Body of pancreas (tissue), 4 donors: ENCODE measurements around the gene PRPF39. TPM values are rescaled to one million over a fixed set of nuclear protein-coding genes. Genes with fewer than 3 reads are reported as not detected.

Experiments used
- ATAC-seq: fragments of 150-250 bp; one replicate; pipeline ENCODE4 v1.9.1; 2016
- DNase-seq, 4 donors: peaks; one replicate each; pipeline ENCODE4 v3.0.0-alpha.2; 2019
- H3K27ac ChIP-seq, 4 donors: fragments of 200-600 bp; sonication (generic); 1 replicate in 3 of 4; 2 replicates in 1 of 4; pipeline versions ENCODE4 v1.5.1 to v1.6.1; 2016 to 2019; ENCODE audit warnings: mild to moderate bottlenecking in 1 of 4, mixed read lengths in 1 of 4, moderate library complexity in 1 of 4
- H3K27me3 ChIP-seq, 2 donors: fragments of 200-600 bp; sonication (generic); one replicate each; pipeline ENCODE4 v1.6.0; 2016; ENCODE audit warnings: mild to moderate bottlenecking in 1 of 2
- H3K36me3 ChIP-seq, 2 donors: fragments of 200-600 bp; sonication (generic); replicated peaks in 1 of 2; 2 replicates each; pipeline ENCODE4 v1.5.1; 2016; ENCODE audit warnings: low read depth in 2 of 2; ENCODE audit not compliant: insufficient read depth in 1 of 2
- H3K4me1 ChIP-seq: fragments of 200-600 bp; sonication (generic); one replicate; pipeline ENCODE4 v1.6.0; 2016
- H3K4me3 ChIP-seq, 2 donors: fragments of 200-600 bp; sonication (generic); 1 replicate in 1 of 2; 2 replicates in 1 of 2; pipeline ENCODE4 v1.5.1; 2016 to 2019
- H3K9me3 ChIP-seq, 3 donors: fragments of 200-600 bp; sonication (generic); 1 replicate in 2 of 3; 2 replicates in 1 of 3; pipeline ENCODE4 v1.5.1; 2016
- CTCF ChIP-seq, 7 experiments: fragments of 450-650 bp in 4 of 7; fragments of 200-600 bp in 3 of 7; sonication (generic) in 3 of 7; IDR thresholded peaks; one replicate each; pipeline ENCODE4 v1.5.1; 2016 to 2019; ENCODE audit warnings: antibody characterized with exemption in 7 of 7
- POLR2A ChIP-seq, 3 donors: fragments of 450-650 bp; IDR thresholded peaks; one replicate each; pipeline ENCODE4 v1.6.1; 2016; ENCODE audit warnings: antibody characterized with exemption in 3 of 3, mild to moderate bottlenecking in 2 of 3
- WGBS, 2 donors: methylation state at CpG; one replicate each; pipeline ENCODE4 v1.1.5; 2017; 5-methylcytosine and 5-hydroxymethylcytosine counted together
- intact Hi-C: fragments of 100-400 bp; cut with DNase I; formaldehyde crosslinking; loops from one replicate; pipeline ENCODE4 v1.15.1; 2023
- total RNA-seq, 2 donors: library from RNA; depleted of rRNA; stranded (reverse); fragments of >200 nt; gene quantifications; one replicate each; pipeline ENCODE4 v1.1.0, GENCODE V29; 2016

Gene PRPF39
- total RNA-seq, 2 donors from 2014 or later = 21.4 to 28.8 TPM

DNA sequence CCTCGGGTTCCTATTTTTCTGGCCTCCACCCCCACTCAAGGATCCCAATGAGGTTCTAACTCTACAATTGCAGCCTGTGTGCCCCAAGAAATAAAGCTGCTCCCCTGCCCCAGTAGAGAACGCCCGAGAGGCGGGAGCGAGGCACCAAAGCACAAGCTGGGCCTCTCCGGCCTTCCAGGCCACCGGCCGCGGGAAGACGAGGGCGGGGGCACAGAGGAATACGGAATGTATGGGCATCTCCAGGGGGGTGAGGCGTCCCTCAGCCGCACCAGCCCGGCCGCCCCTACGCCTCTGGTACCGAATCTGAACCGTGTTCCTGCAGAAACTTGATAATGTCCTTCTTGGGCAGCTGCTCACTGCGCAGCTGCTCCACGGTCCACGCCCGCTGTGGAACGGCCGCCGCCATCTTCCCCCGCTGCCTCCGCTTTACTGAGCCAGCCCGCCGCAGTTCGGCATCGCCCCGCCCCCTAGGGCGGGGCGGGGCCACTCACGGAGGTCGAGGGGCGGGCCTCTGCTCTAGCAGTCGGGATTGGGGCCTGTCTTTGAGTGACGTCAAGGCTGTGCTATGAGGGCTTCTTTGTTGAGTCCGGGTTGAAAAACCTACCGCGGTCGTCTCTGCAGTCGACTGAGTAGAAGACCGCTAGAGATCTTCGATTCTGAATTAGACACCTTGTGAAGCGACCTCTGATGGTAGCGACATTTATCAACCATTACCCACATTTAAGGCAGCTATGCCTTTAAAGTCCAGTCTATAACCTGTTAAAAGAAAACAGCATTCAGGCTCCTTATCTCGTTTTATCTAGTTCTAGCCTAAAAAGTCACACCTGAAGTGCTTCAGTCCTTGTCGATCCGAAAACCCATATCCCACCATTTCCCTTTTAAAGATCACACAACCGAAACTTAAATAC, 50.4 kb downstream of the PRPF39 start, which contains the start of gene FKBP3:
Gene FKBP3 (minus strand): TSS at position 431 of the 908 bp plus-strand sequence. CDS start 25 bp downstream, at position 406.
- DNase-seq = peak; percentile 96 to 99 (median 98)
- intact Hi-C loops = no loop called here
- Histone ChIP-seq H3K27me3 (no peaks in the 10 kb centered on the region), H3K4me3 (peak within 1 kb of the TSS; percentile 52 to 79), H3K9me3 (no peaks in the 10 kb centered on the region), H3K4me1 (peaks cover 24% of the 10 kb centered on the region), H3K36me3 (no peaks in the 10 kb centered on the region), H3K27ac (peak within 1 kb of the TSS; percentile 64 to 92 (median 79))
- peak; percentile 96 for ATAC-seq
- 0 to 1% methylated on average over 19 to 53 of the region's 53 CpGs for WGBS, 2 donors
- peak in 2 of 7 experiments; percentile 2 to 31 for TF ChIP-seq CTCF (IDR thresholded peaks at IDR 0.05)
- TF ChIP-seq POLR2A (IDR thresholded peaks at IDR 0.05) = peak; percentile 58 to 95 (median 94)

- no peak for TF ChIP-seq POLR2A (IDR thresholded peaks at IDR 0.05)
- no peak for TF ChIP-seq CTCF (IDR thresholded peaks at IDR 0.05)
- Histone ChIP-seq H3K4me1 (peaks cover 24% of the 10 kb centered on the region), H3K9me3 (no peaks in the 10 kb centered on the region), H3K36me3 (no peaks in the 10 kb centered on the region), H3K27ac (peak overlapping the region; percentile 64 to 92 (median 77)), H3K4me3 (peak overlapping the region in 1 of 2 donors; percentile 28), H3K27me3 (no peaks in the 10 kb centered on the region)
- WGBS, 2 donors = 0% methylated on average over 7 of the region's 7 CpGs
- intact Hi-C loops = no loop called here
- ATAC-seq = no peak
- DNase-seq = no peak
Measured at GRCh38 chr14:45135156-45135555, 51.2 kb downstream of the PRPF39 start.

- WGBS, 2 donors = 0 to 1% methylated on average over 32 to 48 of the region's 48 CpGs
- TF ChIP-seq CTCF (IDR thresholded peaks at IDR 0.05) (peak in 3 of 7 experiments; percentile 15 to 30 (median 24)), POLR2A (IDR thresholded peaks at IDR 0.05) (peak in 2 of 3 donors; percentile 28 to 32)
- peak within 1 kb of the TSS; percentile 64 to 92 (median 77) for H3K27ac ChIP-seq
Measured at GRCh38 chr14:45135659-45136395, 51.9 kb downstream of the PRPF39 start, which contains the start of gene FANCM. TSS of gene FANCM (plus strand) at chr14:45135930. CDS start at chr14:45136032, 102 bp downstream.

DNA sequence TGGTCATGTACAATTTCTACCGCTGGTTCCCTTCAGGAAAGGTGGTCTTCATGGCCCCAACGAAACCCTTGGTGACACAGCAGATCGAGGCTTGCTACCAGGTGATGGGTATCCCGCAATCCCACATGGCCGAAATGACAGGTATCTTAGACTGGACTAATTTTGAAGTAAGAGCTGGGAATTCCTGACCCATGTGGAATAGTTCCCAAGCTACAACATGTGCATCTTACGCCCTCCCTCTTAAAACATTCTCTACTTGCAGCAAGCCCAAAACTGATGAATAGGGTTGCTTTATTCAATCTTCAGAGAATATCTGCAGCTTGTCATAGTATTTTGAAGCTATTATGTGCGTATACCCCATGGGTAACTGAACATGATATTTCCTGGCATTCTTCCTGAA, 52.5 kb downstream of the PRPF39 start:
- Histone ChIP-seq H3K4me3 (peak overlapping the region; percentile 80 to 89), H3K36me3 (no peaks in the 10 kb centered on the region), H3K9me3 (no peaks in the 10 kb centered on the region), H3K4me1 (peaks cover 24% of the 10 kb centered on the region), H3K27ac (peak overlapping the region in 2 of 4 donors; percentile 84 to 92), H3K27me3 (no peaks in the 10 kb centered on the region)
- TF ChIP-seq CTCF (IDR thresholded peaks at IDR 0.05) (no peak), POLR2A (IDR thresholded peaks at IDR 0.05) (no peak)
- intact Hi-C loops = no loop called here
- WGBS, 2 donors = 0% methylated on average over 7 of the region's 7 CpGs
- ATAC-seq = no peak
- DNase-seq = no peak

More at GRCh38 chr14:45135659-45136395, 51.9 kb downstream of the PRPF39 start, which contains the start of gene FANCM:
- peak within 1 kb of the TSS; percentile 80 to 89 for H3K4me3 ChIP-seq
- intact Hi-C loops = no loop called here
- peak; percentile 76 for ATAC-seq
- H3K4me1 ChIP-seq = peaks cover 24% of the 10 kb centered on the region
- H3K36me3 ChIP-seq = no peaks in the 10 kb centered on the region
- H3K27me3 ChIP-seq = no peaks in the 10 kb centered on the region
- DNase-seq = peak; percentile 95 to 97 (median 96)
- H3K9me3 ChIP-seq = no peaks in the 10 kb centered on the region
